B cell (primary cell): ENCODE measurements around the gene ITPKC.

Experiments used
- CTCF ChIP-seq: fragments of 200-600 bp; IDR thresholded peaks from one replicate; pipeline ENCODE4 v1.8.0; 2022; ENCODE audit warnings: antibody characterized with exemption, mild to moderate bottlenecking
- EZH2 ChIP-seq: IDR thresholded peaks from 2 replicates; pipeline ENCODE4 v1.6.1; 2012; ENCODE audit warnings: borderline replicate concordance, low read depth, mild to moderate bottlenecking, moderate library complexity, low read length; ENCODE audit not compliant: insufficient read depth, poor library complexity, severe bottlenecking

DNA sequence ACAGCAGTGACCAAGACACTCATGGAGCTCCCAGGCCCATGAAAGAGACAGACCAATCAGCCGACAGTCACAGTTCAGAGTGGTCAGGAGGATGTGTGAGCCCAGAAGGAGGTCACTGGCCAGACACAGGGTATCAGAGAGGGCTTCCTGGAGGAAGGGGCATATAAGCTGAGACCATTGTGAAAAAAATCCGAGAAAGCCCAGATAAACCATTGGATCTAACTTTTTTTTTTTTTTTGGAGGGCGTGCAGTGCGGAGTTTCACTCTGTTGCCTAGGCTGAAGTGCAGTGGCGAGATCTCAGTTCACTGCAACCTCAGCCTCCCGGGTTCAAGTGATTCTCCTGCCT, 4.2 kb downstream of the ITPKC start:
- TF ChIP-seq CTCF = no peak
- no peak for TF ChIP-seq EZH2
